OCI-LY7 (cell line): Measurements from ENCODE around the gene HDAC10. TPM values are rescaled to one million over a fixed set of nuclear protein-coding genes. Genes with fewer than 3 reads are reported as not detected.

ENCODE experiments used
- BruUV-seq: library from RNA; stranded (reverse); fragments of 400-500 nt; replicated peaks from 2 replicates; lab custom pipeline; 2021; lab: Mats Ljungman, UMichigan
- CTCF ChIA-PET: fragments of 300-600 bp; sonication (Branson Sonifier 250); formaldehyde crosslinking; loops from one replicate; lab custom pipeline; 2022; ENCODE audit warnings: antibody characterized with exemption; ENCODE audit not compliant: unreplicated experiment; lab: Charles Lee
- POLR2A ChIA-PET: fragments of 300-600 bp; sonication (Branson Sonifier 250); formaldehyde crosslinking; loops from one replicate; lab custom pipeline; 2022; ENCODE audit warnings: antibody characterized with exemption; lab: Charles Lee
- DNase-seq: peaks from one replicate; pipeline ENCODE4 v3.0.0-alpha.2; 2015; ENCODE audit warnings: low spot score
- H2AFZ ChIP-seq: fragments of 200-600 bp; sonication (generic), shearing (Covaris generic); 2 replicates; pipeline ENCODE4 v1.6.1; 2014; ENCODE audit warnings: mild to moderate bottlenecking, antibody characterized with exemption, low read length, moderate library complexity
- H3K27ac ChIP-seq: fragments of 200-600 bp; sonication (generic); 2 replicates; pipeline ENCODE4 v1.5.1; 2014; ENCODE audit warnings: mixed run types, low read depth, mild to moderate bottlenecking, moderate library complexity, low read length, inconsistent platforms; ENCODE audit not compliant: poor library complexity, severe bottlenecking
- H3K36me3 ChIP-seq: fragments of 200-600 bp; sonication (generic); 2 replicates; pipeline ENCODE4 v1.6.1; 2014; ENCODE audit warnings: mild to moderate bottlenecking, antibody characterized with exemption, low read length, moderate library complexity, mixed read lengths; ENCODE audit not compliant: insufficient read depth
- H3K4me1 ChIP-seq: fragments of 200-600 bp; sonication (generic); 2 replicates; pipeline ENCODE4 v1.5.1; 2014; ENCODE audit warnings: mild to moderate bottlenecking, low read length; ENCODE audit not compliant: insufficient read depth, poor library complexity, severe bottlenecking
- H3K4me2 ChIP-seq: fragments of 200-600 bp; sonication (generic); 2 replicates; pipeline ENCODE4 v1.6.1; 2014; ENCODE audit warnings: mild to moderate bottlenecking, low read length
- H3K4me3 ChIP-seq: fragments of 200-600 bp; sonication (generic); 2 replicates; pipeline ENCODE4 v1.5.1; 2014; ENCODE audit warnings: mild to moderate bottlenecking, low read depth, low read length; ENCODE audit not compliant: poor library complexity, severe bottlenecking
- H3K79me2 ChIP-seq: fragments of 200-600 bp; sonication (generic); 2 replicates; pipeline ENCODE4 v1.6.1; 2016; ENCODE audit warnings: low read depth, mild to moderate bottlenecking, low read length, moderate library complexity, mixed read lengths; ENCODE audit not compliant: insufficient read depth
- H3K9me2 ChIP-seq: fragments of 200-600 bp; sonication (generic); 2 replicates; pipeline ENCODE4 v1.6.1; 2016; ENCODE audit warnings: mild to moderate bottlenecking, low read length, mixed read lengths; ENCODE audit not compliant: insufficient read depth
- H3K9me3 ChIP-seq: fragments of 200-600 bp; sonication (generic); 2 replicates; pipeline ENCODE4 v1.6.1; 2014; ENCODE audit warnings: mild to moderate bottlenecking, mixed run types, low read length, mixed read lengths
- H4K20me1 ChIP-seq: fragments of 200-600 bp; sonication (generic); 2 replicates; pipeline ENCODE4 v1.6.1; 2014; ENCODE audit warnings: mild to moderate bottlenecking, antibody characterized with exemption, low read length, moderate library complexity, mixed read lengths; ENCODE audit not compliant: insufficient read depth
- EZH2phosphoT487 ChIP-seq: fragments of 200-600 bp; sonication (generic); IDR thresholded peaks from 2 replicates; pipeline ENCODE4 v1.6.1; 2018; ENCODE audit warnings: low read depth, borderline replicate concordance, mild to moderate bottlenecking, mixed run types, antibody characterized with exemption, low read length, moderate library complexity, mixed read lengths
- intact Hi-C: fragments of 100-400 bp; cut with micrococcal nuclease; formaldehyde crosslinking; loops from one replicate; pipeline ENCODE4 v1.10.0; 2022; ENCODE audit not compliant: unreplicated experiment
- total RNA-seq, 2 experiments: library from RNA; depleted of rRNA in 1 of 2; stranded (reverse); fragments of >200 nt in 1 of 2; shearing (Covaris generic) in 1 of 2; gene quantifications; 2 replicates each; pipeline ENCODE4 v1.2.3, GENCODE V29; 2014 to 2022
- TF ChIP-seq, protein P1 (sequence below): fragments of 200-600 bp; sonication (generic); conservative IDR thresholded peaks from 2 replicates; pipeline ENCODE4 v1.5.1; 2014; ENCODE audit warnings: mild to moderate bottlenecking, antibody characterized with exemption, low read length, moderate library complexity, mixed read lengths

Gene HDAC10
- total RNA-seq, 2 experiments from 2014 or later = 49.4 to 74.9 TPM

DNA sequence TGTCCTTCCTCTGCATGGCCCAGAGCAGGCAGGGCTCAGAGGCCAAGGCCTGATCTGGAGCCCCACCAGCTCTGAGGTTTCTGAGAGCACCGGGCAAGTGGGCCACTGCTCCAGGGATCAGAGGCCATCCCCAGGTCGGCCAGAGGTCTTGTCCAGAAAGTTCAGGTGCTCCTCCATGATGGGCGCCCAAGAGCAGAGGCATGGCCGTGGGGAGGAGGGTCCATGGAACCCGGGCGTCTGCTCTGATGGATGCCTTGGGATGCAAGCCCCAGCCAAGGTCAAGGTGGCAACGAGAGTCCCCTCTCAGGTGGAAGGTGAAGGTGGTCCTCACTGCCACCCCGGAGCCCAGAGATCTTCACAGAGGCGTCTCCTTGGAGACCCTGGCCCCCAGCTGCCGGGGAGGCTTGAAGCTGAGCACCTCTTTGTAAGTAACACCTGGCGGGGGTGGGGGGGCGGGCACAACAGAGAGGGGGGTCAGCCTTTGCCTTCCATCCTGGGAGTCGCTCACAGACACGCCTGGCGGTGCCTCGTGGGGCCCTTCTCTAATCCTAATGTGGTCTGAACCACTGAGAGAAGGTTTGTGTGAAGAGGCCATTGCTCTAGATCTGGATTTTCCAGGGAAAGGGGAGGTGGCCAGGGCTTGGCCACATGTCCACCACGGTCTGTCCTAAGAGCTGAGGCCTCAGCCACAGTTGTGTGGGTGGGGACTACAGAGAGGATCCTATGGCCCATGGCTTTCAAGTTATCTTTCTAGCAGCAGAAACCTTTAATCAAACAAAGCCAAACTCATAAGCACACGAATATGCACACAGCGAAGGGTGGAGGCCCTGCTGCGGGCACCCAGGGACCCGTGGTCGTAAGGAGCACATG, 2.2 kb upstream of the HDAC10 start:
- Histone ChIP-seq H3K9me3 (no peaks in the 10 kb centered on the region), H3K36me3 (peaks cover 37% of the 10 kb centered on the region), H3K27ac (no peak overlapping the region), H3K4me2 (no peak overlapping the region), H3K79me2 (no peaks in the 10 kb centered on the region), H3K4me1 (peaks cover 28% of the 10 kb centered on the region), H3K4me3 (no peak overlapping the region), H3K9me2 (no peaks in the 10 kb centered on the region), H2AFZ (no peak overlapping the region), H4K20me1 (no peaks in the 10 kb centered on the region)
- TF ChIP-seq EZH2phosphoT487 = no peak
- TF ChIP-seq, protein P1, sequence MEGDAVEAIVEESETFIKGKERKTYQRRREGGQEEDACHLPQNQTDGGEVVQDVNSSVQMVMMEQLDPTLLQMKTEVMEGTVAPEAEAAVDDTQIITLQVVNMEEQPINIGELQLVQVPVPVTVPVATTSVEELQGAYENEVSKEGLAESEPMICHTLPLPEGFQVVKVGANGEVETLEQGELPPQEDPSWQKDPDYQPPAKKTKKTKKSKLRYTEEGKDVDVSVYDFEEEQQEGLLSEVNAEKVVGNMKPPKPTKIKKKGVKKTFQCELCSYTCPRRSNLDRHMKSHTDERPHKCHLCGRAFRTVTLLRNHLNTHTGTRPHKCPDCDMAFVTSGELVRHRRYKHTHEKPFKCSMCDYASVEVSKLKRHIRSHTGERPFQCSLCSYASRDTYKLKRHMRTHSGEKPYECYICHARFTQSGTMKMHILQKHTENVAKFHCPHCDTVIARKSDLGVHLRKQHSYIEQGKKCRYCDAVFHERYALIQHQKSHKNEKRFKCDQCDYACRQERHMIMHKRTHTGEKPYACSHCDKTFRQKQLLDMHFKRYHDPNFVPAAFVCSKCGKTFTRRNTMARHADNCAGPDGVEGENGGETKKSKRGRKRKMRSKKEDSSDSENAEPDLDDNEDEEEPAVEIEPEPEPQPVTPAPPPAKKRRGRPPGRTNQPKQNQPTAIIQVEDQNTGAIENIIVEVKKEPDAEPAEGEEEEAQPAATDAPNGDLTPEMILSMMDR = no peak
- ChIA-PET CTCF (interaction anchor here (0.7 to 1.0 kb wide), 4 partner anchors 27 to 272 kb away, joined by 3 to 6 read pairs (median 4); partner anchors contain the start of gene SCO2), POLR2A (no interaction called here)
- intact Hi-C loops = loop anchor here (5.0 kb wide), 3 partner anchors 89 to 369 kb away; partner anchors contain the start of genes CHKB and PPP6R2
- no peak for DNase-seq
- no TSS peak for BruUV-seq

DNA sequence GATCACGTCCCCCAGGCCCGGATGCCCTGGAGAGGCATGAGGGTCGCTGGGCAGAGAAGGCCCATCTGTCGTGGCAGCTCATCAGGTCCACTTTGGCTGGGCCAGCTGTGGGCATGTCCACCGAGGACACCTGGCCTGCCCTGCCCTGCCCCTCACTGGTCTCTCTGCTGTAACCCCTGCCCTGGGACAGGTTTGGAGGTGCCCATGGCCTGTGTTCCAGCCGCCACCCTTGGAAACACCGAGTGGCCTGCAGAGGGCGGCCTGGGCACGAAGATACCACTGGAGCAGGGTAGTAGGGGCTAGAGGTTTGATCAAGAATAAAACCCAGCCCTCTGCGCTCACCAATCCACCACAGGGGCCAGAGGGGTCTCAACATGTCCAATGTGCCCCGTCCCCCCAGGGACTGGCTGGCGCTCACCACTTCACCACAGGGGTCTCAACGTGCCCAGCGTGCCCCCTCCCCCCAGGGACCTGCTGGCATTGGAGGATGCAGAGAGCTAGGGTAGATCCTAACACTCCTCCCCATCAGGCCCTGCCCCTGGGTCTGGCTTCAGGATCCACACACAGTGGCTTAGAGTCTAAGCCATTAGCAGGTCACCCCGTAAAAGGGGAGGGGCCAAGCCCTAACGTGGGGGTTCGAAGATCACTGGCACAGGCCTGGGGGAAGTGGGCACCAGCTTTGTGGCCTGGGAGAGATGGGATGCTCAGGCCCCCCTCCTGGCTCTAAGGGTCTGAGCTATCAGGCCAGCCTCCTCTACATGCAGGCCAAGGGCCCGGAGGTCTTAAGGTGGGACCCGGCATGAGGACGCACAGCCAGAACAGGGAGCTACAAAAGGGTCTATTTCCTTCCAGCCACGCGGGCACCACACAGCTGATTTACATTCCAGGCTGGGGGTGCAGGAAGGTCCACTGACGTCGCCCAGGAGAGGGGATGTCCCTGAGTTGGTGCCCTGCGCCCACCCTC, 1.3 kb upstream of the HDAC10 start:
- 0 out of 2 replicates have a peak overlapping the region, but pooled peaks have one; percentile 94 for H3K4me2 ChIP-seq
- no peaks in the 10 kb centered on the region for H3K9me2 ChIP-seq
- H3K4me1 ChIP-seq = peaks cover 37% of the 10 kb centered on the region
- no peak overlapping the region for H2AFZ ChIP-seq
- TF ChIP-seq EZH2phosphoT487 = no peak
- TF ChIP-seq, protein P1 = peak; percentile 79
- H4K20me1 ChIP-seq = no peaks in the 10 kb centered on the region
- peaks cover 31% of the 10 kb centered on the region for H3K36me3 ChIP-seq
- intact Hi-C loops = loop anchor here (5.0 kb wide), 3 partner anchors 90 to 370 kb away; partner anchors contain the start of genes CHKB and PPP6R2
- no peaks in the 10 kb centered on the region for H3K79me2 ChIP-seq
- BruUV-seq = no TSS peak
- H3K27ac ChIP-seq = peak overlapping the region; percentile 62
- no peaks in the 10 kb centered on the region for H3K9me3 ChIP-seq
- CTCF ChIA-PET = interaction anchor here (0.7 to 1.0 kb wide), 4 partner anchors 28 to 273 kb away, joined by 3 to 6 read pairs (median 4); partner anchors contain the start of gene SCO2
- peak; percentile 68 for DNase-seq
- POLR2A ChIA-PET = interaction anchor here (1.2 kb wide), 1 partner anchor 65 kb away, joined by 3 read pairs; no protein-coding TSS in a partner anchor
- H3K4me3 ChIP-seq = no peak overlapping the region
